GM21723 (cell line): ENCODE results near the gene ARNT2.

Experiments used
- ATAC-seq: cut with Tn5 transposase; IDR thresholded peaks from one replicate; pipeline ENCODE4 v1.9.1; 2021; ENCODE audit warnings: mild to moderate bottlenecking, moderate library complexity; ENCODE audit not compliant: unreplicated experiment

ARNT2 gene

DNA sequence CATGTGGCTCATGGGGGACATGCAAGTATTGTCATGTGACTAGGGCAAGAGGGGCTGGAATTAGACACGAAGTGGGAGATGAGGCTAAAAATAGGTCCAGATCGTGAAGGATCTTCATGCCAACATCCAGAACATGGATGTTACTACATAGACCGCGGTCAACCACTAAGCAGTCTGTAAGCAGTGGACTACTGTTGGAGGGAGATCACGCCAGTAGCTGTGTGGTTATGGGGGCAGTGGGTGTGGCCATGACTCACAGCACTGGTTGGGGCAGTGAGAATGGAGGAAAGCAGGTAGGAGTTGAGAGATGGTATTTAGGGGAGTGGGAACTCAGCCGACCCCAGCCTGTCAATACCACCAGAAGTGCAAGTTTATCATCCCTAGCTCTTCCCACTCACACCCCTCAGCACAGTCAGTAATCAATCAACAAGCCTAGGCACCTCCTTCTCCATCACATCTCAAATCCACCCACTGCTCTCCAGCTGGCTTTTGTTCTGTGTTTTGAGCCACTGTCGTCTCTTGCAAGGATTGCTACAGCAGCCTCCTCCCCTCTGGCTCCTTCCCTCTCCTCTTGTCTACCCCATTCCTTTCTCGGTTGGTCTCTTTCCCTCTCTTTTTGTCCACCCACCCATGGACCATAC is 183.8 kb downstream of the ARNT2 start:
- ATAC-seq: no peak

DNA sequence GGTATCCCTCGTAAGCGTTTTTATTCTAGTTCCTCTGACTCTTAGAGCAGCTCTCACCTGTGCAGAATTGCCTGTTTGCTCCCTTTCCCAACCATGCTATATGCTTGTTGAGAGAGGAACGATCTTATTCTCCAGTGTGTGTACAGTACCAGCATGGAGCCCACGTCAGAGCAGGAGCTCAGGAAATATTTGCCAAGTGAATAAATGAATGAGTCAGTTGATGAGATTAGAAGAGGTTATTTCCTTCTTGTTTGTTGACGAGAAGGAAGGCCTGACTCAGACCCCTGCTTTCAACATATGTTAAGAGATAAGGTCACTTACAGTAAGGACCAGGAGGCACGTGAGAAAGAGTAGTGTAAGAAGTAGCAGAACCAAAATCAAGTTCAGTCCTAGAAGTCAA is 184.6 kb downstream of the ARNT2 start:
- ATAC-seq: no peak

DNA sequence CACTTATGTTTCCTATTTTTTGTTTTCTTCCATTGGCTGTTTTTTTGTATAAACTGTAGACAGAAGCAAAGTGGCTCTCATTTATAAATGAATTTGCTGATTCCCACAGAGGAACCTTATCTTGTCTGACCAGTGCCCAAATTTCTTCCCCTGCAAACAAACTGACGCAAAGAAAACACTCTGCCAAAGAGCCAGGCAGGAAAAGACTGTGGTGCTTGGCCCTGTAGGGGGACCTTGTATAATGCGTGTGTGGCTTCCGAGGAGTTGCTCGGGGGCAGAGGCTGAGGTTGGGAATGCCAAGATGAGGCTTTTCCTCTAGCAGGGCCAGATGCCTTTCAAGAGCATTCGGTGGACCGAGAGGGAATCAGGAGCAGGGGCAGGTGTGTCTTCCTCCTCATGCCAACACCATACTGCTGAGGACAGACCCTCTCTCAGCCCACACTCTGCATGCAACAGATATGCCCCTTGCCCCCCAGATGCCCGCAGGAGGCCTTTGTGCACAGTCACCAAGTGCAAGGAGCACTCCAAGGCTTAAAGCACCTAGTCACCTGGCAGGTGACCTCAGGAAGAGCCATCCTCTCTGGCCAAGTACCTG is 186.7 kb downstream of the ARNT2 start:
- ATAC-seq: no peak

DNA sequence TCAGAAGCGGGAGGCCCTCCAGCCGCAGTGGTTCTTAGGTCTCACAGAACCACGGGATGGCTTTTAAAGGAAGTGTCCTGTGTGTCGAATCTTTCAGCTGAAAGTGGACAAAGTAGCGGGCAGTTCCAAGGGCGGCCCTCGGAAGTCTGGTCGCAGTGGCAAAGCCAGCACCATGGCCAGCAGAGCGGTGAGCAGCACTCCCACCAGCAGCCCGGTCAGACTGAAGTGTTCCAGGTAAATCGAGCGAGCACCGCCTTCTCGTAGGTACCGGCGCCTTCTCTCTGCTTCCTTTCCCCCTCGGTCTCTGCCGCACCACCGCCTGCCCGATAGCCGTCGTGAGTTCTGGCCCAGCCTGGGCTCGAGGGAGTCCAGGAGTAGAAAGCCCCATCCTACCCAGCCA is 187.3 kb downstream of the ARNT2 start:
- ATAC-seq: no peak

DNA sequence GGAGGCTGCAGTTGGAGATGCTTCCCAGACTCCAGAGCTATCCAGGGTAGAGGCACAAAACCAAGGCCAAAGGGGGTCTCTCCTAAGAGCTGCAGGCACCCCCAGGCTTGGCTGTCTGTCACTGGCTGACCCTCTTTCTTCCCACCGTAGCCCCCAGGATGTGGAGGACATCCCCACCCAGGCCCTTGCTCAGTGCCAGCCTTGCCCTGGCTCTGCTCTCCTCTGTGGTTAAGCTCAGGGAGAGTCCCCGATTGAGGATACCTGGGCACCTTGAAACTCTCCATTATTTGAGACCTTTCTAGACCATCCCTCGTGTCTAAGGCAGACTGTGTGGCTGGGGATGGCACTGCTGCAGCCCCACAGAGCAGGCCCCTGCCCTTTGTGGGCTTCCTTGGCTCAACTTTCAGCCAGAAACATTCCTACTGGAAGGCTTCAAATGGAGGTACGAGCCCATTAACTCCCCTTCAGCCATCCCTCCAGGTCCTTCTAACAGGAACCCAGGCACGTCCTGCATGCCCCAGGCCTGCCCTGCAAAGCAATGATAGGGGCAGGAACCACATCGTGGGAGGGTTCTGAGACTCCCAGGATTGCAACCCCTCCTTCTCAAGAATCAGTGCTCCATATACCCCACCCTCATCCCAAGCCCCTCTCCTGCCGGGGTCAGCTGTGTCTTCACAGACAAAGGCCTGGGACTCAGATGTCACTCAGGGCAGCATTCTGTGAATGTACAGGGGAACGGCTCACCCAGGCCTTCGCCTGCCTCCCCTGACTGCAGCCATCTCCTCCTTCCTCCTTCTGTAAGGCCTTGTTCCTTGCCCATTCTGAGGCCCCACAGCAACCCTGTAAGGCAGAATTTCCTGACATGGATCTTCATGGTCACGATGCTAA is 188.0 kb downstream of the ARNT2 start:
- no peak for ATAC-seq

DNA sequence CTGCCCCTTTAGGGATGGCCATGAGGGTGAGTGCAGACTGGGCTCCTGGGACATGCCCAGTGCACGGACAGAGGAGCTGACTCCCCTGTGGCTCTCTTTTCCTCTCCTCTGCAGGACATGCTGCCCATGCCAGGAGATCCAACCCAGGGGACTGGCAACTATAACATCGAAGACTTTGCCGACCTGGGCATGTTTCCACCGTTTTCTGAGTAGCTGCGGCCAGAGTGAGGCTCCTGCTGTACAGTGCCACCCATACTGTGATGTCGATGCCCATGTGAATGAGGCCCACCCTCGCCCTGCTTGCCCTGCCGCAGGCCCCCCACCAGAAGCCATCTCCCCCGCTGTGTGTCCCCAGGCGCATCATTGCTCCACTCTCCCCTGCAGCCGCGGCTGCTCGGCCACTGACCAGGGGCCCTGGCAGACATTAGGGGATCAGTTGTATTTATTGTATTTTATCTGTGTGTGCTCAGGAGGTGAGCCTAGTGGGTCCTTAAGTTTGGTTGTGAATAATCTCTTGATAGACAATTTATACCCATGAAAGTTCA is 189.4 kb downstream of the ARNT2 start:
- ATAC-seq: no peak

DNA sequence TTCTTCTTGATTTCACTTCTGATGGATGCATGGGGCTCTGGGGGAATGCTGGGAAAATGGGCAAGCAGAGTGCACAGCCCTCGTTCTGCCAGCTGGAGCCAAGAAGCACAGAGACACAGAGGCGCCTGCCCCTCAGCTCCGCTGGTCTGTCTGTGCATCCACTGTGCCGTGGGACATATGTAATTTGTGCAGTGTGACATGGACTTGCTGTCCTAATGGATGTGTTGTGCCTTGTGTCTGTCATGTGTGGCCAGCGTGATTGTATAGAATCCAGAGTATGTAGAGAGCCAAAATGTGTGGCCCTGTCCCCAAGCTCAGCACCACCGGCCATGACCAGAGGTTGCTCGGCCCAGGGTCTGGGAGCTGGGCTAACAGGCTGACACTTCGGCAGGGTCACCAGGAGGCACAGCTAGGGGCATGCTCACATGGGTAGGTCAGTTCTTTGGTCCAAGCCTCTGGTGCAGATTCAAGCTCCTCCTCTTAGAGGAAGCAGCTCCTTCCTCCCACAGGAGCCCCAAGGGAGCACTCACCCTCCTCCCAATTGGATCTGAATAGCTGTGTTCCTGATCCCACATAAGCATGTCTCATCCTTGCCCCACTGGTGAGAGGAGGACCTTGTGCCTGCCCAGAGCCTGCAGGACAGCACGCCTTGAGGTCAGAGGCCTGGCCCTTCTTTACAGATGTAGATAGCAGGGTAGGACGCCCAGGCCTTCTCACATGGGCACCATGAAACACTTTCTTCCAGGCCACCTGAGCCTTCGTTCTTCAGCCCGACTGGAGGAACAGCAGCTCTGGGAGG is 190.1 kb downstream of the ARNT2 start:
- no peak for ATAC-seq

DNA sequence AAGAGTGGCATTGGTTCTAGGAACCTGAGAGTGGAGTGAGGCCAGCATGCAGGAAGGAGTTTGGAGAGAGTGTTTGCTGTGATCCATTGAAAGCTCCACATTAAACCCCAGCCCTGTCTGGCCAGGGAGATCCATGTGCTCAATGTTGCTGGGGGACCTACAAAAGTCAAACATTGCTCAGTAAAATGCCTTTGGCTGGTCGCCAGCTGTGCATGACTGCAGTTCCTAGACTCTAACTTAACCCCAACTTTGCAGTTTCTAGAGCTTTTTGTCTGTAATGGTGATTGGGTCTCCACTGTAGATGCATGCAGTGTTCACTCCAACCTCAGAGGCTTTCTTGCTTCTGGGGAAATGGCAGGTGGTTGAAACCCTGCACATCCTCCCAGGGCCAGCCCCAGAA is 191.2 kb downstream of the ARNT2 start:
- ATAC-seq: no peak

DNA sequence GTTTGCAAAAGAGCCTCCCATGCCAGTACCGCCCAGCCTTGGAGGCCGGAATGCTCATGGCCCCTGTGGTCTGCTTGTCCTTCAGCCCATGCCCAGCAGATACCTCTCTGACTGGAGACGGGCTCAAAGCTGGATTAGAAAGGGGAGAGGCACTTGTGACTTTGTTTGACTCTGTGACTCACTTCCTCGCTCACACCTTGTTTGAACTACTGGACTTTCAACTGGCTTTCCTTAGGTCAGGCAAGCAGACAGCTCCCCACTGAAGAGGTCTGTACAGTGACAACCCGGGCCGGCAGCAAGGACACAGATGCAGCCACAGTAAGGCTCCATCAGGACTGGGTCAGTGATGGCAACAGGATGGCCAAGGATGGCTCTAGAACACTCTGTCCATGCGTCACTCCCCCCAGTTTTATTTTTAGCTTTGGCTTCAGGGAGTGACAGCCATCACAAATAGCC is 192.4 kb downstream of the ARNT2 start:
- no peak for ATAC-seq

DNA sequence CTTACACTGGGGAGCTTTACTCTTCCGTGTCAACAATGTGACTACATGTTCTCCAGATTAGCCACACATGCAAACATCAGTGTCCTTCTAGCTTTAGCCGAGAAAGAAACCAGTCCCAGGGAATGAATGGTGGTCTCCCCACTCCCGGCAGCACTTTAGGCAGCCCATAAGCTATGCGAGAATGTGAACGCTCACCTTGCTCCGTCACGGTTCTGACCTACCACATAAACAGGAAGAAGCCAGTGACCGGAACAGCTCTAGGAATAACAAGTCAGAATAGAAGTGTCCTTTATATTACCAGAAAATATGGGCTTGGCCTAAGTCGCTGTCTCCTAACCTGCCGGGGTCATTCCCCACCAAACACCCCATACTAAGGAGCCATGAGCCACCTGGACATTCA is 192.9 kb downstream of the ARNT2 start:
- ATAC-seq: no peak

DNA sequence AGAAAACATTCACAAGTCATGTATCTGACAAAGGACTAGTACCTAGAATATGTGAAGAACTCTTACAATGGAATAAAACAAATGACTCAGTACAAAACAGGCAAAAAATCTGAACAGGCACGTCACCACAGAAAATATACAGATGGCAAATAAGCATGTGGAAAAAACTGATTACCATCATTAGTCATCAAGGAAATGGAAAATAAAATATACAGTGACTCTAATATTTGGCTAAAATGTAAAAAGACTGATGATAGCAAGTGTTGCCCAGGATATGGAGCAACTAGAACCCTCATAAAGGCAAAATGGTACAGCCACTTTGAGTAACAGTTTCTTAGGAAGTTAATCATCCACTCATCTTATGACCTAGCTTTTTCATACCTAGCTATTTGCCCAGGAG is 195.2 kb downstream of the ARNT2 start:
- no peak for ATAC-seq

DNA sequence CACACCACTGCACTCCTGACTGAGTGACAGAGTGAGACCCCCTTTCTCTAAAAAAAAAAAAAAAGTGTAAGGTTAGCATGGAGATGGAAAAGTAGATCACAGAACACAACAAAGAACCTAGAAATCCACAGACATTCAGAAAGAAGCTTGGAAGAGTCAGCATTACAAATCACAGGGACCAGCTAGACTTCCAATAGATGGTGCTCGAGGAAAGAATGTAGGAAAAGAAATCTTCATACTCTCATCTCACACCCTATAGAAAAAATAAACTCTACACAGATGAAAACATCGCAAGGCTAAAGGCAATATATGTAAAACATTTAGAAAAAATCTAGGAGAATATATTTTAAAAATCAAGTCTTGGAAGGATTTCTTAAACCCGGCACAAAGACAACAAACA is 196.4 kb downstream of the ARNT2 start:
- no peak for ATAC-seq

DNA sequence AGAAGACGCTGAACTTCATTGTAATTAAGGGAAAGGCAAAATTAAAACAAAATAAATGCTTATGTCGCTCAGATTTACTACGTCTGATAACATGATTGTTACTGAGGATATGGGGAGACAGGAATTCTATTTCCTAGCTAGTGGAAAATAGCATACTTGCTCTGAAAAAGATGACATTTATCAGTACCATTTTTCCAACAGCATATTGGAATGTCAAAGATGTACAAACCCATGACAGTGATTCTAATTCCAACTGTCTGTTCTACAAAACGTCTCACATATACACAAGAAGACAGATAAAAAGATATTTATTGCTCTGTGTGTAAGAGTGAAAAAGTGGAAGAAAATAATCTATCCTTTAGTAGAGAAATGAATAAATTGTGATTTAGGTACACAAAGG is 197.1 kb downstream of the ARNT2 start:
- ATAC-seq: no peak

DNA sequence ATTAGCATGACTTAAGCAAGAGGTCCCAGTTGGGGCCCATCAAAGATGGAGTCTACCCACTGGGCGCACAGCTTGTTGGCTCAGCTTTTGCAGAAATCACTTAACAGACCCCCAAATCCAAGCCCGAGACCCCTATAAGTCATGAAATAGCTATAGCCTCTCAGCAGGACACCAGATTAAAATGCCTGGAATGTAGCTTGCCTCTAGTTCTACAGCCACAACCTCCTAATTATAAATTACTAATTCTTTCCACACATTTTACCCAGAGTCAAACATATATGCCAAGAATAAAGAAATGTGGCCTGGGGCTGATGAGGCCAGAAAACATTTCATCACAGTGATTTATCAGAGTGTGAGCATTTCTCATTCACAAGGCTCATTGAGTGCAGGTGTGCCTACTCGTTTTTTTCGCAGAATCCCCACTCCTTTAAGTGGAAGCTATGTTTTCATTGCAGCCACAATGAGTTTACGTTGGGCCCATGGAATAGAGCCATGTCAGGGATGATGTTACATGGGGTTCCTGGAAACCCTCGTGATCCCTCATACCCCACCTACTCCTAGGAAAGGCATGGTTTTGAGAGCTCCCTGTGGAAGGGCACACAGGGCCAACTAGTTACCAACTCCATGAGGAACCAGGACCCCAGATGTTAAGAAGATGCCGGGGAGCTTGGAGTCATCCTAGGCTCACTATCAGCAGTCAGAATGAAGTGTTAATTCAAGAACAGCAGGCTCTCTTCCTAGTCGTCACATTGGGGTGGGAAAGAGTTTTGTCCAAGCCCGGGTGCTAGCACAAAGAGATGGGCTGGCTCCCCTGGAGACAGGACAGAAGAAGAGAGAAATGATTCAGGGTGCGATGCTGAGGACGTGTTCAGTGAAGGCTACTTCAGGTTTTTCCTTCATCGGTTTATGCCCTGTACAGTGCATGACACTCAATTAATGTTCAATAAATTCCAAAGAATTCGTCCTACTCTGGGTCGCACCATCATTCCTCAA is 200.7 kb downstream of the ARNT2 start:
- no peak for ATAC-seq

DNA sequence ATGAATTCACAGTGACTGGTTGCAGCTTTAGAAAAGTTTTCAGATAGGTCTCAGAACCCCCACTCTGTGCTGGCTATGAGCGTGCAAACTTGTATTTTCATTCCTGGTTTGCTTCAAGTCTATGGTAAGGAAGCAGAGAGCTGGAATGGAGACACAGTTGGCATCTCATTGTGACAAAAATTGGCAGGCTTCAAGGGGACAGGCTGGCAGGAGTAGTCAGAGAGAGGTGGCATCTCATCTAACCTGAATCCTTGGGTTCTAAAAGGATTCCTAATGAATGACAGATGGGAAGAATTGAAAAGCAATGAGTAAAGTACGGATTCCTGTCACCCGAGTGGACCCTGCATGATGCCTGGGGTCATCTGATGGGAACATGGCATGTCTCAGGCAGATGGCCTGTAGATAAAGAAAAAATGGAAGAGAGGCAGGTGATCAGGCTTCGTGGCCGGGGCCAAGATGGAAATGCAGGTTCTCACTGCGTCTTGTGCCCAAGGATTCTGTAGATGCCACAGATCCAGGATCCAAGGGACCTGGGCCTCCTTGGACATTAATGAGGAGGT is 201.5 kb downstream of the ARNT2 start:
- ATAC-seq: no peak

DNA sequence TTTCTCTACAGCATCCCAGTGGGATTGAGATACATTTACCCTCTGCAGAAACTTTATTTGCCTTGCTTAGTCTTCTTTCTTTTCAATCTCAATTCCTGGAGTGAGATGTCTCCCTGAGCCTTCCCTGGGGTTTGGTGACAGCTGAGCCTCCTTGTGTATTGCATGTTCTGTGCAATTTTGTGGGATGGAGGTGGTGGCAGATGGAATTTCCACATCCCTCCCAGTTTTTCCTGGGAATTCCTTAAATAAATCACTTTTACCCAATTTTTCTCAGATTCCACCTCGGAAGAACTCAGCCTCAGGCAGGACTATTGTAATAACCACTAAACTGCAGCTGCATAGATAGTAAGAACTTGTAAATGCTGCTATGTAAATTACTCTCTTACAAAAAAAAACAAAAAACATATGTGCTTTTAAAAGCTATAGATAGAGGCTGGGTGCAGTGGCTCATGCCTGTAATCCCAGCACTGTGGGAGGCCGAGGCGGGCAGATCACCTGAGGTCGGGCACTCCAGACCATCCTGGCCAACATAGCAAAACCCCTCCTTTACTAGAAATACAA is 202.4 kb downstream of the ARNT2 start:
- ATAC-seq: no peak

DNA sequence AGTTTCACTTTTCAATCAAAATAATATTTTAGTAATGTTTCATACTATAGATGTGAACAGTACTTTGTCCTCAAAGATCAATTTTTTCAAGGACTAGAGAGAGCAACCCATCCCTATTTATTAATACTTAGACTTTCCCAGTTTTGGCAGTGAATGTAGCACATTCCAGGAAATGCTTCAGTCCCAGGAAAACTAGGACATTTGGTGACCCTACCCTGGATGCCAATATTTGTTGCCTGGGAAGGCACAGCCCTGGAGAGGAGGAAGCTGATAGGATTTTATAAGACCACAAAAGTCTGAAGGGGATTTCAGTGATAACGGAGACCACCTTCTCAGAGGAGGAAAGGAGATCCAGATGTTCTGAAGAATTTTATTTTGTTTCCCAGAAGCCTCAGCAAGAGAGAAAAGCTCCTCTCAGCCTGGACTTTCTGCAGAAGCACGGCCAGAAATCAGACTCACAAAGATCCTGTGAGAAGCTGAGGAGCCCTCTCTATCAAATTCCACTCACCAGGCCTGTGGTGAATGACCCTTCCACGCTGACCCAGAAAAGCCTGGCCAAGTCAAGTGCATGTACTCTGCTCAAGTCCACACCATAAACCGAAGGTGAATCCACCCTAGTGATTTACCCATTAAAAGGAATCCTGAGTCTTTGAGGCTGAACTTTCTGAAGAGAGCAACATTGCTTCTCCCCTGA is 203.3 kb downstream of the ARNT2 start:
- no peak for ATAC-seq

DNA sequence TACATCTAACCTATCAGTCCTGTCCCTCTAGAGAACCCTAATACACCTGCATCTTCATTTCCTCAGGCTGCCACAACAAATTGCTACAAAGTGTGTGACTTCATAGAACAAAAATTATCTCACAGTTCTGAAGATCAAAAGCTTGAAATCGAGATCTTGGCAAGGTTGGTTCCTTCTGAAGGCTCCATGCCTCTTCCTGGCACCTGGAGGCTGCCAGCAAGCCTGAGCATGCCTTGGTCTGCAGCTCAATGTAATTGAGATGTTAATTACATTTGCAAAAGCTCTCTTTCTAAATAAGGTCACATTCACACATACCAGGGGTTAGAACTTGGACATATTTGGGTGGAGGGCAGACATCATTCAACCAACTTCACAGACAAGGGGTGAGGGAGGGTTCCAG is 204.5 kb downstream of the ARNT2 start:
- no peak for ATAC-seq

DNA sequence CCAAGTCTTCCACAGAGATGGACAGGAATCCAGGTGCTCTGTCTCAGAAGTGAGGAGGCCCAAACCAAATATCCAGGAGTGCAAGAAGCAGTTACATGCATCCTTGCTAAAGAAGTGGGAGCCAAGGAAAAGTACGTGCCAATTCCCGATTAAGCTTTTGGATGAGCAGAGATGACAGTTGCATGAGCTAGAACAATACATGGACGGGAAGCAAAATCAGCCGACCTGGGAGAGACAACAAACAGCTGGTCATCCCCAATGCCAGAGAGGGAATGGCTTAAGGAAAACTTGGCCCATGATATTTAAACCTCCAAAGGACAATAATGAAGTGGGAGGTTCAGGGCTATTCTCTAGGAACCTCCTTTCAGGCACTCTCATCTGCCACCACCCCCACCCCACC is 204.9 kb downstream of the ARNT2 start:
- no peak for ATAC-seq
